Heart left ventricle (tissue), 13 donors: ENCODE data around the gene BMPR1A.

Source experiments
- CTCF ChIP-seq, 12 donors: fragments of 200-600 bp; sonication (generic) in 4 of 12; IDR thresholded peaks; one replicate each; pipeline versions ENCODE4 v1.5.0 to v1.8.0; 2018 to 2022; ENCODE audit warnings: antibody characterized with exemption in 12 of 12, mild to moderate bottlenecking in 5 of 12
- POLR2A ChIP-seq, 2 donors: fragments of 450-650 bp; IDR thresholded peaks; one replicate each; pipeline ENCODE4 v1.6.1; 2017; ENCODE audit warnings: antibody characterized with exemption in 2 of 2, mild to moderate bottlenecking in 2 of 2, moderate library complexity in 2 of 2
- donor health status: ischemic (EF 13 %, LVEDD 7.1; RV severe dilation, severe dysfunction).
- donor health status: DM: no; HTN: yes; CAD: no.
- donor health status: DM: no; HTN: no; CAD: no.
- donor health status: ischemic (EF 25% LVEDD 6.9; RV normal size, moderate dysfunction).
- donor health status: ischemic (EF 25% LVEDD 5.7; RV mildly dilated, moderate dysfunction).
- donor health status: ischemic (EF 35%, LVEDD 5.7; RV mildly dilated, moderate dysfunction).
- donor health status: nonischemic (EF 11% LVEDD 7.7; RV severe dilation, severe dysfunction).
- donor health status: DM: yes; HTN: yes; CAD: no.
- donor health status: PGD.
- donor health status: ischemic (EF 29% LVEDD 5.4; RV normal size, mild dysfunction).
- donor health status: nonischemic (EF 23%, LVEDD 6.1; RV moderate dilation, normal function).

GRCh38 chr10:86795353-86795752 is 38.9 kb downstream of the BMPR1A start:
- TF ChIP-seq CTCF (IDR thresholded peaks at IDR 0.05) (no peak), POLR2A (IDR thresholded peaks at IDR 0.05) (no peak)
